ENCODE results near the gene ERG. TPM values are rescaled to one million over a fixed set of nuclear protein-coding genes. Genes with fewer than 3 reads are reported as not detected.

The ERG gene
- total RNA-seq, 1 donor from 2014 or later, result 61.4 TPM

DNA sequence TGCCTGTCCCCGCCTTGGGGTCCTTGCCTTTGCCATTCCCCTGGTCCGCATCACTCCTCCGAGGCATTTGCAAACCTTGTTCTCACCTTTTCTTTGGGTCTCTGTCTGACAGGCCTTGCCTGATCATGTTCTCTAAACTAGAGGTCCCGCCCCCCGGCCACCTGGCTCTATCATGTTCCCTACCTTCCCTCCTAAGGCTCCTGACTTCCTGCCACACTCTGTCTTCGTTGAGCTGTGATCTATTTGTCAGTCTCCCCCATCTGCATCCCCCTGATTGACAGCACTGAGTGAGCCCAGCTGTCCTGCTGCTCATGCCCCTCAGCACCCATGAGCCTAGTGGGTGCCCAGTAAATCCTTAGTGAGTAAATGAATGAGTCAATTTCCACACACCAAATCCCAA, 22.8 kb downstream of the ERG start:
- DNase-seq (ENCODE audit: low read depth, low spot score), result no peak

DNA sequence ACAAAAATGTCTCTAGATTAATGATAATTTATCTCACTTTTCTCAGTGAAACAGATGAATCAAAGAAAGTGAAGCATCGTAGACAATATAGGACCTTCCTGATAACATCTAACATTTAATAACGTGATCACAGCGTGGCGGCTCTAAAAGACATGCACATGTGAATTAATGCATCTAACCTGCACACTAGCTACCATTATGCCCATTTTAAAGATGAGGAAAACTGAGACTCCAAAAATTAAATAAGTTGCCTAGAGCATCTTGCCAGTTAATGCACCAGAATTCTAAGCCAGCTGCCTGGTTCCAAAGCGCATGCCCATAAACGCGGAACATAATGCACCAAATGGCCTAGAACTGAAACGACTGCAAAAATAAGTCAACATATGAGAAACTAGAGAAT, 23.5 kb downstream of the ERG start:
- DNase-seq (ENCODE audit: low read depth, low spot score), result no peak

DNA sequence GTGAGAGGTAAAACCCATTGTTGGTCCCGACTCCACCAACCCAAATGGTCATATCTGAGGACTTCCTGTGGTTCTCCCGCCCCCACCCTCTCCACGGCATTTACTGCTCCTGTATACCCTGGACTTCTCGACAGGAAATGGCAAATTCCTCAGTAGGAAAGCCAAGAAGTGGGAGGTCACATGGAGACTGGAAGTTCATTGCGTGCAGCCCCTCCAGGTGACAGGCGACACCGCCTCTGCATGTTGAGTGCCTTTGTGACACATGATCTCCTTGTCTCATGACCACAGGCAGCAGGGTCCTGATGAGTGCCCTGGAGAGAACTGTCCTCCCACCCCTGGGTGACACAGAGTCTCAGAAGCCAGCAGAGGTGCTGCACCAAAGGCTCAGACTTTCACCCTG, 24.2 kb downstream of the ERG start:
- DNase-seq (ENCODE audit: low read depth, low spot score), result no peak

DNA sequence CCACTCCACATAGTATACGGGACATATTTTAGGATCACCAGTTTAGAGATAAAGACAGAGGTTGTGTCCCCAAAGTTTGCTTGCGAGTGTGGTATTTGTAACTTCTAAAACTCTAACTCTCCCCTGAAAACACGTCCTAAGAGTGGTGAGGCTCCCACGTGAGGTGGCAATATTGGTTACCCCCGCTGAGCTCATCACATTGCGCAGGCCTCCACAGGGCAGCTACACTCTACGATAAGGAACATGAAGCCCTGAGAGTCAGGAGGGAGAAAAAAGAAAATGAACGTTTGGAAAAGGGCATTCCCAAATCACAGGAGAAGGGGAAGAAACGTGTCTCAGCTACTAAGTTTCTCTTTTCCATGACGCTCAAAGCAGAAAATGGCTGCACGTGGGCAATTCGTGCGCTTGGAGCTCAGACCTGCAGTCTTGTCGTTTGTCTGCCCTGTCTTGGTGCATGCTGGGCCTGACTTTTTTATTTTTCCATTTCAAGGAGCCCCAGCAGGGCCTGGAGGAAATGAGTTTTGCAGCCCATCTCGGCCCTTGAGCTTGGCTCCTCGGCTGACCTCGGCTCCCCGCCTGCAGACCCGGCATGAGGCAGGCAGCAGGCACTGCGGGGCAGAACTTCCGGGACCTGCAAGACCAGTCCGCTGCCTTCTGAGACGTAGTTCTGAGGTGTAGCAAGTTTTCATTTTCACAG, 25.7 kb downstream of the ERG start:
- DNase-seq (ENCODE audit: low read depth, low spot score), result no peak

DNA sequence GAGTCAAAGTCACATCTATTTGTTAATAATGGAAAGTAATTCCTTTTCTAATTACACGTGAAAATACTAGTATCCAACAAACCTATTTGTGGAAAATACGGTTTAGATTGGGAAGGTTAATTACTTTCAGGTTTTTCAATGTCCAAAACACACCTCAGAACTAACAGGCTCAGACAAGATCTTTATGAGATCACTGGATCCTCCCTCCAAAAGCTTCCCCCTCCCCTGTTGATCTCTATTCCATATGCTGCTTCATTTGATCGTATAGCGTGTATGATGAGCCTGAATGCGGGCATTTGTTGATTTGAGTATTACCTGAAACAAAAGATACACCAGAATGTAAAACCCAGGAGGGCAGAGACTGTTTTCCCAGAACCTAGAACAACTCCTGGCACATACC, 26.5 kb downstream of the ERG start:
- no peak for DNase-seq (ENCODE audit: low read depth, low spot score)

DNA sequence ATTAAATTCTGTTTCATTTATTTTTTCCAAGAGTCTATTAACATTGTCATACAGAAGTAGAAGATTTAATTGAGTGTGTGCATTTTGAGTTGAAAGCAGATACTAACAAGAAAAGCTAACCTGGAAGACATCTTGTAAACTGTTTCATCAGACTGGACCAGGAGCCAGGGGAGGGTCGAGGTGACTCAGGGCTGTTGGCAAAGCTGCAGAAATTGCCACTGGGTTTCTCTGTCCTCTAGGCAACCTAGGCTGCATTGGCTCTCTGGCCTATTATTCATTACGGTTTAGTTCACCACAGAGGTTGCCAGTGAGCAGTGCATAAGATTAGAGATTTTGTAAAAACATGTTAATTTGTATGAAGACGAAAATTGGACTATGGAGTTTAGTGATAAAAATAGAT, 27.5 kb downstream of the ERG start:
- DNase-seq (ENCODE audit: low read depth, low spot score), result no peak

DNA sequence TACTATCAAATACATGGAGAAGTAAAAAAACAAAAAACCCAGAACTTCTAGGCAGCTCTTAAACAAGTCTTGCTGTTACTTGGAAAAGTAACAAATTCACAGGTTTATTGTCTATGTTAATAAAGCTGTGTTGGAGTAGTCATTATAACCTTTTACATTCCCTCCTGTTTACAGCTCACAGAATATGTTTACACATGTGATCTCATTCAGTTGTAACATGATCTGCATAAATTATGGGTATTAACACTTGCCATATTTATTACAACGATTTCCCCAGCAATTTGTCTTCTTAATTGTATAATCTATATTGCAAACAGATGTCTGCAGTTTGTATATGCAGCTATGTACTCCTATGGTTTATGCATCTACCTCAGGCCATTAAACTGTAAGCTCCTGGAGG, 28.6 kb downstream of the ERG start:
- DNase-seq (ENCODE audit: low read depth, low spot score), result no peak

DNA sequence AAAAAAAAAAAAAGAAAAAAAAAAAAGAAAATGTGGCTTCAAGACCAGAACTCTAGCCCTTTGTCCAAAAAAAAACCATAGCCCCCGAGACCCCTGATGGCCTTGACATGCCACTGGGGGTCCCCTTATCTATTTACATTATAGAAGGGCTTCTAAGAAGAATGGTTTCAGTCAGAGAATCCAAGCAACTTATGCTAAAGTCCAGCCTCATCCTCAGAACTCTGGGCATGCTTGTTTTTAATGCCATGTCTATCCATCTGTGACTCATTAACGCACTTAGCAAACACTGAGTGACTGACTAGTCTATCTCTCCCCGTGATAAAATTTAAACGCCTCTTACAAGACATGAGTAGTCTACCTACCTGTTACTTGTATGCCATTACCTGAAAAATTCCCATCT, 29.3 kb downstream of the ERG start:
- no peak for DNase-seq (ENCODE audit: low read depth, low spot score)

DNA sequence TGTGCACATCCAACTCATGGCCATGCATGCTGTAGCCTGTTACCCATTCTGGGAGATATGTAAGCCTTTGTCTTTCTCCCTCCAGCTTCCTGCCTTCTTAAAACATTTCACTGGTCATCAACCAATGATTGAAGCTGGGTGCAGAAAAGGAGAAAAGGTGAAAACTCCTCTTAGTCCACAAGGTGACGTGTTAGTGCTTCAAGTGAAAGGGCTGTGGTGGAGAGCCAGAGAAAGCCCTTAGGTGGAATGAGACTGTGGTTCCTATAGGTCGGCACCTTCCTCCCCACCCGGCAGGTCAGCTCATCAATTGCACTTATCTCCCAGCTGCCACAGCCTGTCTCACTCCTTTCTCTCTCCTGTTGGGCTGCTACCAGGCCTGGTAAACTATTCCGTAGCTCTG, 30.4 kb downstream of the ERG start:
- no peak for DNase-seq (ENCODE audit: low read depth, low spot score)

DNA sequence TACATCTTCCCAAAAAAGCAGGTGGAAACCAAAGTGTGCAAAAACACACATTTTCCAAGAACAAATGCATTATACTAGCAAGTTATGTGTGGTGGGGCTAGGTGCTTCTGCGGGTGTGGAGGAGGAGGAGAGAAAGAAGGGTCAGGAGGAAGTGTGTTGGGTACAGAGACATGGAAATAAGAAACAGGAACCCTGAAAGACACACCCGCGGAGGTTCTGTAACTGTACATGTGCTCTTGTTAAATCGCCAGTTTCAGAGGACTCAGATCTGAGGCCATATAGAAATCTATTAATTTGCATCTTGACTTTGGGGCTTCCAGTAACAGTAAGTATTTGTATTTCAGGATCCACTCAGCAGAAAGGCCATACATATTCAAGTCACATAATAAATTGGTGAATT, 30.9 kb downstream of the ERG start:
- DNase-seq (ENCODE audit: low read depth, low spot score), result no peak

DNA sequence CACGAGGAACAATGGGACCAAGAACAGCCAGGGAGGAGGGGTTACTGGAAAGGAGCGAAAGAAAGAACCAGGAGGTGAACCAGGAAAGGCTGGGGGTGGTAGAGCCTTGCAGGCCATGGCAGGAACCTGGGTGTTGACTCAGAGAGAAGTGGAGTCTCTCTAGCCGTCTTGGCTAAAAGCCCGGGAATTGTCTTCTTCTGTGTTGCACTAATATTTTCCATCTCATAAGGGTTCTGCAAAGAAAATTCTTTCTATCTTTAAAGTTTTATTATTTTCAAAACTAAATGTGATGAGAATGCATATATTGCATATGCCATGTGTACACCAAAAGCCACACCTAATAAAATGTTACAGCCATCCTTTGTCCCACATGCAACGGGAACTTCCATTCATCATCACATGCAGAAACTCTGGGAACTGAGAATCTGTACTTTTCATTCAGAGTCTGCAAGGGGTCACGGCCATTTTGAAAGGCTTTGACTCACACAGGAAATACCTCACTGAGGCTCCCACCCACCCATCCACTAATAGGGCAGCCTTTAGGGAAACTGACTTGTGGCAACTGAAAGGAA, 38.0 kb downstream of the ERG start:
- DNase-seq (ENCODE audit: low read depth, low spot score), result peak; percentile 91

DNA sequence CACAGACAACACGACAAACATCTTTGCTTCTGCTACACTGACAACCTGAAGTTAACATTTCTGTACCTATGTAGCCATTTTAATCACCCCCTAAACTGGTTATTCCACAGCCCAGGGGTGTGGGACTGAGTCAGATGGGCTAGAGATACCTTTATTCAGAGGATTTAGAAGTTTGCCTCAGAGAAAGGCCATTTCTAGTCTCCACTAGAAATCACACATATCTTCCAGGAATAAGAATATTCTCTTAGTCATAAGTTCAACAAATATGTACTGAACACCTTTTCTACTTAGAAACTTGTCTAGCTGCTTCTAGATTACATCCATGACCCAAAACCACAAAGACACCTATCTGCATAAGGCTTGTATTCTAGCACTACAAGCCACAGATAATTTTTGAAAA, 38.8 kb downstream of the ERG start:
- DNase-seq (ENCODE audit: low read depth, low spot score), result no peak

DNA sequence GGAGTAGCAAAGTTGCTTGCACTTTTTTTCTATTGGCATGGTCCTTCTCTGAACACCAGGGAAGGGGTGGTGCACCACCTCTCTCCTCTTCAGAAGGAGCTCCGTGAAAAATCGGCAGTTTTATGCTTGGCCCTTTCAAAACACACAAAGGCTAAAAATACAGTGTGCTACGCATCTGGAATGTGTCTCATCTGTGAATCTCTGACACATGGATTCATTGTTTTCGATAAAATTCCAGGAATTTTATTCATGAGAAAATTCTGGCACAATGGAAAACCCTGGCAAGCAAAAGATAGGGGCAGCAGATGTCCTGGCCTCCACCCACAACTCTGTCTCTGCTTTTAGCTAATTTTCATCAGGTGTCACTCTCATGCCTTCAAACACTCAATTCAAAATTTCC, 42.9 kb downstream of the ERG start:
- DNase-seq (ENCODE audit: low read depth, low spot score), result no peak

DNA sequence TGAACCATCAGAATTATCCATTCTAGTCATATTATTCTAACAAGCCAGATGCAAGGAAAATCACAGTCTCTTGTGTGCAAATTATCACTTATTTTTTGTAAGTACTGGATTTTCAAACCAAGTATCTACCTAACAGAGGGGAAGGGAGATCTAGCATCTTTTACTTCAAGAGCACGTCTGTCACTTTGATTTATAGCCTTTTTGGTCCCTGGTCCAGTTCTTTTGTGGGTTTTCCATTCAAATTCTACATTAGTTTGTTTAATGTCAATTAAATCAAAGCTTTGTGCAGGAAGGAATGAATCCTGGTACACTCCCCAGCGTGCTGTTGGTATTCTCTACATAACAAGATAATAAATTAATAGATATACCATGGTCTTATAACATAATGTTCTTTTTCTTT, 43.6 kb downstream of the ERG start:
- no peak for DNase-seq (ENCODE audit: low read depth, low spot score)

DNA sequence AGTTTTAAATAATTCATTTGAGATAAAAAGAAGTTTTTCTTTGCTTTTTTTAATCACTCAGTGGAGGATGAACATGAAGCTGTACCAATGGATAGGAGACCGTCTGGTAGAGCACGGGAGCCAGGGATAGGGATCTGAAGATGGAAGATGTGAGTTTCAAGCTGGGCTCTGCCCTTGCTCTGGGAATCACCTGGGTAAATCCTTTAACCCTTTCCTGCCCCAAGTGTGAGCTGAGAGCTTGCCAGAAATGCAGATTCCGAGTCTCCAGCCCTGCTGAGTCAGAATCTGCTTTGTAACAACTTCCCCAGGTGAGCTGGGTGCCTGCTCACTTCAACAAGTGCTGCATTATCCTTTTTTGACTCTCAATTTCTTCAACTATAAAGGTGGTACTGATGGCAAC, 44.1 kb downstream of the ERG start:
- no peak for DNase-seq (ENCODE audit: low read depth, low spot score)

DNA sequence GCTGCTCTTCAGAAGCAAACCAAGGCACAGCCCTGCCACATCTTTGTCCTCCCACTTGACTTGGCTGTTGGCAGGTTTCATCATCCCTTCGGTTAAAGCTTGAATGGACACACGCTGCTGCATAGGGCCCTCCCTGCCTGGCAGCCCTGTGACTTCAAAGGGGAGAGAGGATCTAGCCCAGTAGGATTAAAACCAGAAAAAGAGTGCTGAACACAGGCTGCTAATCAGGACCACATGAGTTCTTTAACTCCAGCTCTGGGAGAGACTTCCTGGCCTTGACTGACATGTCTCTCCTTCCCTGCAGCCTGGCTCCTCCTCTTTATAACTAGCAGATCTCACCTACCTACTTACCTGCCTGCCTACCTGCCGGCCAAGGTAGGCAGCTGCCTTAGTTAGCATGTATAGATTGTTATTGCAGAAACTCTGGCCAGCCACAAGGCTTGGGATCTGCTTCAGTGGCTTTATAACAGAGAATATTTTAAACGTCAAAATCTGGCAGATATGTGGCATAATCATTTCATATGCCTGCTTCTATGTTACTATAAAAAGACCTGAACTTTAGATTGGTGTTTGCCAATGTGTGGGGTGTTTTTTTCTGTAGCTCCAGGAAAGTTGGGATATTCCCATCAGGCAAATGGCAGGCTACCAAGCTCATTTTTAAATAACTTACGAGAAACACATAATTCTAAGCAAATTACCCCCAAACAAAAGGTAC, 49.4 kb downstream of the ERG start:
- no peak for DNase-seq (ENCODE audit: low read depth, low spot score)

DNA sequence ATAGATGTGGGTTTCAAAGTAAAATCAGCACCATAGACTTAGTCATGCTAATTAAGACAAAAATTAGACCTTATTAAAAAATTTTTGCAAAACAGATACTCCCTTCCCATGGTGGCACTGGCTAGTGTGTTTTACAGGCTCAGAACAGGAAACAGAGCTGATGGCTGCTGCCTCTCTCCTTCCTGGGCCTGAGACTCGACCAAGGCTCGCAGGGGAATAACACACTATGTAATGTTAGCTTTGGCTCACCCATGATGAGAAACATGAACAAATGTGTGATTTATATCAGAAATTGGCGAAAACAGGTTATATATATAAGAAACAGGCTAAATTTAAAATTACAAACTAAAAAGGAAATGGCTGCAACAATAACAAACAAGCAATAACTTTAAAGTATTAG, 50.7 kb downstream of the ERG start:
- DNase-seq (ENCODE audit: low read depth, low spot score), result no peak

DNA sequence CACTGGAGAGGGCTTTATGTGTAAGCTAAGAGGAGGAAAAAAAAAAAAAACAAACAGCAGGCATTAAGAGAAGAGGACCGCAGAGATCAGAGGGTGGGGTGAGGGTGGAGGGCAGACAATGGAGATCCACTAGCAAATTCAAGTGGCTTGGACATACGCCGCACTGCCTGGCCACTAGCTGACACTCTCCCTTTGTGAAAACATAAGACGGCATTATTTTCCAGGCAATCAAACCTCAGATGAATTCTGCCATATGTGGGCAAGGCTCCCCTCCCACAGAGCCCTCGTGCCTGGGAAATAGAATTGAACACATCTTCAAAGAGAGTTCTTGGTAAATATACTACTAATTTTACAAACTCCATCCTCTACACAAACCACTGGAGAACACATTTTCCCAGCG, 53.6 kb downstream of the ERG start:
- no peak for DNase-seq (ENCODE audit: low read depth, low spot score)

DNA sequence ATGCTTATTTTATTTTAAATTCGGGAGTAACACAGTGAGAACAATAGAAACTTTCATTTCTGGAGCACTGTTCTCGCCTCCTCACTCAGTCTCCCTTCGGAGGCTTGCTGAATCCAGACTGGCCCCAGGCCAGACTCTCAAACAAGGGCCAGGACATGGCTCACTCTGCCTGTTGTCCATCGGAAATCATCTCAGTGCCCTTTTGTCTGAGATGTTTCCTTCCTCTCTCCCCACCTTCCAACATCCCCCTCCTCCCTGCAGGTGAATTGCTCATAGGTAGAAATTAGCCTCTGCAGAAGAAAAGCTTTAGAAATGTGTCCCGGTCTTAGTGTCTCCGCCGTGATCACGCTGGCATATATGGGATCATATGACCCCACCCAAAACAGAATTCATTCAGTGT, 55.2 kb downstream of the ERG start:
- DNase-seq (ENCODE audit: low read depth, low spot score), result no peak

DNA sequence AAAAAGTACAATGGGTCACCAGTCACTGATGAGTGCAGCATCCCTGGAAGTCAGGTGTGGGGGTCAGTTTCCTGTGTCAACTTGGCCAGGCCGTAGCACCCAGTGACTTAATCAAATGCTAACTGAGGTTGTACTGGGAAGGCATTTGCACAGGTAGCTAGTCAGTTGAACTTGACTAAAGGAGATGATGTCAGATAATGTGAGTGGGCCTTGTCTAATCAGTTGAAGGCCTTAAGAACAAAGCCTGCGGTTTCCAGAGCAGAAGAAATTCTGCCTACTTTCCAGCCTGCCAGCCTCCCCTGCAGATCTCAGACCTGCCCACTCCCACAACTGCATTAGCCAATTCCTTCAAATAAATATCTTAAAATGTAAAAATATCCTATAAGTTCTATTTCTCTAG, 57.1 kb downstream of the ERG start:
- DNase-seq (ENCODE audit: low read depth, low spot score), result no peak

DNA sequence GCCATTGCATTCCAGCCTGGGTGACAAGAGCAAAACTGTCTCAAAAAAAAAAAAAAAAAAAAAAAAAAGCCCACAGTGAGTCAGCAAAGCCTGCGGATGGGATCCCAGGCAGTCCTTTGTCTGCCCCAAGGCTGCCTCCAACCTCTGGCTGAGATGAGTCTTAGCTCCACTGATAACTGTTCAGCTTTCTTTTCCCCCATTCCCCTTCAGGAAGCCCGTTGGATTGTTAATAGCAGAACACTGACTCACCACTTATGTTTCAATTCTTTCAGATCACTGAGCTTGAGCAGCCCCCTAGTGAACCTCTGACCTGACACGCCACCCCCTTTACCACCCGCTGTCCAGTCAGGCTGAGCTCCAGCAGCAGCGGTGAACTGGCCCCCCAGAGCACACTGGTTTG, 57.5 kb downstream of the ERG start:
- peak; percentile 83 for DNase-seq (ENCODE audit: low read depth, low spot score)

DNA sequence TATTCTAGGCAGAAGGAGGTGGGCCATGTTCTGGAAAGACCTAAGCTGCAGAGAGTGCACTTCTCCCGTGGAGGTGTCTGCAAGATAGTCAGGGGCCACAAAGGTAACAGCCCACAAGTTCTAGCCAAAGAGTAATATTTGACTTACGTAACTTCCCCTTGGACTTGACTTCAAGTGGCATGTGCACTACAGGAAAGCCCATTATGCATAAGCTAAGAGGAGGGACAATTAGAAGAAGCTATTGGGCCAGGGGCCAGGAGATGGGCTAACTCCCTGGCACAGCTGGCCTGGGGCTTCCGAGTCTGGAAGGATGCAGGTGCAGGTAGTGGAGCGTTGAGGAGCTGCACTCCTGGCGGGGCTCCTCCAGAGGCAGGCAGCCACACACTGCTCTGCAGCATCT, 58.3 kb downstream of the ERG start:
- no peak for DNase-seq (ENCODE audit: low read depth, low spot score)

DNA sequence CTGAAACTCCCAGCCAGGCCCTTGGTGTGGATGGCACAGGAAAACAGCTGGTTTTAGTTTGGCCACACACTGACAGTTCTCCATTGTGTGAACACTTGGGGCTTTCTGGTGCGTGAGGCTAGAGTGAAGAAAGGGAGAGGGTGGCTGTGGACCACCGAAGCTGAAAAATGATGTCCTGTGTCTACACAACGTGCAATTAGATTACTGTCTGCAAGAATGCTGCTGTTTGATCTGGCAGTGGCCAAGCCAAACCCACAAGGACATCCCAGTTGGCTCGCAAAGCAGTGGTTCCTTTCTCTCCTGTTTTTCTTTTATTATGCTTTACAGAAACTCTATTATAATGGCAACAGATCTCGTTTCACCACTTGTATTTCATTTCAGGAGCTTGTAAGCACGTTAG, 58.9 kb downstream of the ERG start:
- DNase-seq (ENCODE audit: low read depth, low spot score), result no peak

Data from pulmonary artery endothelial cell (primary cell).